T-helper 2 cell treated with Interferon-gamma antibody and Interleukin-4, amounts not matched to agents 5 μg/mL and 100 μg/mL, for 36 hours (primary cell): Measurements from ENCODE around the gene GABRE.

ENCODE experiments used
- DNase-seq: peaks from one replicate; pipeline ENCODE4 v3.0.0; 2021; ENCODE audit warnings: low spot score
- H3K27ac Mint-ChIP-seq: one replicate; pipeline ENCODE4 v1.8.0; 2021; ENCODE audit warnings: mild to moderate bottlenecking, mixed read lengths
- H3K27me3 Mint-ChIP-seq: one replicate; pipeline ENCODE4 v1.8.0; 2021; ENCODE audit warnings: low read depth, mixed read lengths
- H3K36me3 Mint-ChIP-seq: one replicate; pipeline ENCODE4 v1.8.0; 2021; ENCODE audit warnings: low read depth, mixed read lengths
- H3K4me1 Mint-ChIP-seq: one replicate; pipeline ENCODE4 v1.8.0; 2021; ENCODE audit warnings: low read depth, mixed read lengths
- H3K4me3 Mint-ChIP-seq: one replicate; pipeline ENCODE4 v1.8.0; 2022; ENCODE audit warnings: mild to moderate bottlenecking, moderate library complexity, mixed read lengths
- H3K9me3 Mint-ChIP-seq: one replicate; pipeline ENCODE4 v1.8.0; 2021; ENCODE audit warnings: mixed read lengths

The GABRE gene

DNA sequence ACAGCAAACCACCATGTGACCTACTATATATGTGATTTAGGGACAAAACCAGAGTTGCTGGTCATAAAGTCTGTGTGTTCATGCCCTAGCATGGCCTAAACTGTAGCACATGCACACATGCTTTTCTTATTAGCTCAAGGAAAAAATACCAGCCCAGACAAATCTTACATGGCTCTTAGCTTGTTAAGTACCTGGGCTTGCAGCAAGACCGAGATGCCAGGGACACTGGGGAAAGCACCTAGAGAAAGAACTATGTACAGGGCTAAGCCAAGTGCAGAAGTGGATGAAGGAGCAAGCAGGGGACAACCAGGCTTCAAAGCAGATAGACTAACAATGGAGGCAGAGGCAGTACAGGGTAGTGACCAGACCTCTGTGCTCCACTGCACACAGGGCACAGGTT, 3.4 kb upstream of the GABRE start:
- Mint-ChIP-seq H3K36me3 (no peaks in the 10 kb centered on the region), H3K9me3 (no peaks in the 10 kb centered on the region), H3K27ac (no peak overlapping the region), H3K27me3 (peaks cover 15% of the 10 kb centered on the region), H3K4me3 (no peak overlapping the region), H3K4me1 (no peaks in the 10 kb centered on the region)
- no peak for DNase-seq

DNA sequence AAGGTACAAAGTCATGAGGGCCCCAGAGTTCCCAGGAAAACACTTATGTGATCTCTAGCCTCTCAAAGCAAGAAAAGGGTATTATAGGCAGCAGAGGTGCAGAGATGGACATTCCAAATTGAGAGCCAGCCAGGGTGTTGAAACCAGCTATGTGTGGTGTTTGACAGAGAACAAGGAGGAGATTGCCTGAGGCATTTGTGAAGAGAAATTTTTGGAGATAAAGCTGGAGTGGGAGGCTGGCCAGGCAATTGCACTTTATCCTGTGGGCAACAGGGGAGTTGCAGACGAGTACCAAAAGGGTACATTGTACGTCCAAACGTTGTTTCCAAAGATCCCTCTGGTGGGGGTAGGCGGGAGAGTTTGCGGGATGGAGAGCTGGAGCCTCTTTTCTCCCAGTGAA, 2.5 kb upstream of the GABRE start:
- Mint-ChIP-seq H3K4me3 (no peak overlapping the region), H3K9me3 (no peaks in the 10 kb centered on the region), H3K27ac (no peak overlapping the region), H3K4me1 (no peaks in the 10 kb centered on the region), H3K36me3 (no peaks in the 10 kb centered on the region), H3K27me3 (peaks cover 19% of the 10 kb centered on the region)
- no peak for DNase-seq

GRCh38 chrX:151975736-151976275, 1.3 kb upstream of the GABRE start:
- Mint-ChIP-seq H3K4me1 (no peaks in the 10 kb centered on the region), H3K36me3 (no peaks in the 10 kb centered on the region), H3K9me3 (no peaks in the 10 kb centered on the region), H3K27me3 (peaks cover 19% of the 10 kb centered on the region), H3K4me3 (no peak overlapping the region), H3K27ac (no peak overlapping the region)
- DNase-seq = no peak

- no peaks in the 10 kb centered on the region for H3K4me1 Mint-ChIP-seq
- no peak for DNase-seq
- H3K9me3 Mint-ChIP-seq = no peaks in the 10 kb centered on the region
- H3K27ac Mint-ChIP-seq = no peak overlapping the region
- no peak overlapping the region for H3K4me3 Mint-ChIP-seq
- H3K36me3 Mint-ChIP-seq = no peaks in the 10 kb centered on the region
- peaks cover 19% of the 10 kb centered on the region for H3K27me3 Mint-ChIP-seq
Observed at GRCh38 chrX:151975228-151975593, 735 bp upstream of the GABRE start.

GRCh38 chrX:151973851-151974335, 583 bp downstream of the GABRE start:
- DNase-seq = no peak
- H3K27ac Mint-ChIP-seq = no peak overlapping the region
- H3K4me1 Mint-ChIP-seq = no peaks in the 10 kb centered on the region
- H3K36me3 Mint-ChIP-seq = no peaks in the 10 kb centered on the region
- no peaks in the 10 kb centered on the region for H3K9me3 Mint-ChIP-seq
- no peak overlapping the region for H3K4me3 Mint-ChIP-seq
- H3K27me3 Mint-ChIP-seq = peaks cover 19% of the 10 kb centered on the region

- no peak overlapping the region for H3K27ac Mint-ChIP-seq
- no peaks in the 10 kb centered on the region for H3K36me3 Mint-ChIP-seq
- no peaks in the 10 kb centered on the region for H3K9me3 Mint-ChIP-seq
- no peaks in the 10 kb centered on the region for H3K4me1 Mint-ChIP-seq
- no peak for DNase-seq
- no peak overlapping the region for H3K4me3 Mint-ChIP-seq
- peaks cover 19% of the 10 kb centered on the region for H3K27me3 Mint-ChIP-seq
Observed at GRCh38 chrX:151973060-151973661, 1.3 kb downstream of the GABRE start.

DNA sequence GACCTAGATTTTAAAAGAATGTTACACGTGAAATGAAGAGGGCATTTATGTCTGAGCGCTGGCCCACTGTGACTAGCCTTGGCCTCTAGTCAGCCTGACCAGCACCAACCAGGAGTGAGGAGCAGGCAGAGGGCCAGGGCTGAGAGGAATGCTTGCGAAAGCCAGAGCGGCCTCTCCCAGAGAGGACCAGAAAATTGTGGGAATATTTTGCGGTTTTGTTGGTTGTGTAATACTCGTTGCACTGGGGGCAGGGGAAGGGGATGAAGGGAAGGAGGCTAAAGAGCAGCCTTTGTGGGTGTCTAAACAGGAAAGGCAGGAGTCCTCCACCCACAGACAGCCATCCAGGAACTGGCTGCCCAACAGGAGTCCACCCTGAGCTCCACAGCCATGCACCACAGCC, 3.8 kb downstream of the GABRE start:
- H3K4me3 Mint-ChIP-seq = no peak overlapping the region
- no peaks in the 10 kb centered on the region for H3K4me1 Mint-ChIP-seq
- no peak for DNase-seq
- peaks cover 17% of the 10 kb centered on the region for H3K27me3 Mint-ChIP-seq
- H3K36me3 Mint-ChIP-seq = no peaks in the 10 kb centered on the region
- no peak overlapping the region for H3K27ac Mint-ChIP-seq
- no peaks in the 10 kb centered on the region for H3K9me3 Mint-ChIP-seq

- Mint-ChIP-seq H3K4me1 (no peaks in the 10 kb centered on the region), H3K27me3 (peaks cover 15% of the 10 kb centered on the region), H3K9me3 (no peaks in the 10 kb centered on the region)
Observed at GRCh38 chrX:151970027-151970426, 4.4 kb downstream of the GABRE start.

GRCh38 chrX:151966236-151966635, 8.2 kb downstream of the GABRE start:
- no peak for DNase-seq
- Mint-ChIP-seq H3K4me3 (no peak overlapping the region), H3K36me3 (no peaks in the 10 kb centered on the region), H3K4me1 (no peaks in the 10 kb centered on the region), H3K9me3 (no peaks in the 10 kb centered on the region), H3K27ac (no peak overlapping the region), H3K27me3 (no peaks in the 10 kb centered on the region)

More at GRCh38 chrX:151970027-151970426, 4.4 kb downstream of the GABRE start:
- H3K36me3 Mint-ChIP-seq = no peaks in the 10 kb centered on the region
- DNase-seq = no peak
- H3K27ac Mint-ChIP-seq = no peak overlapping the region
- no peak overlapping the region for H3K4me3 Mint-ChIP-seq

DNA sequence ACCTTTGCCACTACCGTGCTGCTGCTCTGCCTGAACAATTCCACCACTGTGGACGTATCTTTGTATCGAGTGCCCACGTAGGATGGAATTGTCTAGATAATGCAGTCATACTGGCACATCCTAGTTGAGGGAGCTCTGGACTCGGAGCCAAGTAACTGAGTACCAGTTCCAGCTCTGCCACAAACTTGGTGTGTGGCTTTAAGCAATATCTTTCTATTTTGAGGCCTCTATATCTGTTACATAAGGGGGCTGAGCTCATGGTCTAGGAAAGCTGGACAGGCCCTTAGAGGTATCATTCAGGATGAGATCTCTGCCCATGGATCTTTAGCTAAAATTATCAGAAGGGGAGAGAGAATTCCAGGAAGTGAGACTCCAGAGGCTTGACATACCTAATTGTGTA, 12.4 kb downstream of the GABRE start:
- no peak for DNase-seq
- H3K4me1 Mint-ChIP-seq = no peaks in the 10 kb centered on the region
- no peaks in the 10 kb centered on the region for H3K9me3 Mint-ChIP-seq
- no peak overlapping the region for H3K27ac Mint-ChIP-seq
- no peaks in the 10 kb centered on the region for H3K27me3 Mint-ChIP-seq
- no peak overlapping the region for H3K4me3 Mint-ChIP-seq
- H3K36me3 Mint-ChIP-seq = no peaks in the 10 kb centered on the region

GRCh38 chrX:151958101-151958500, 16.4 kb downstream of the GABRE start:
- Mint-ChIP-seq H3K27ac (no peak overlapping the region), H3K4me3 (no peak overlapping the region), H3K9me3 (no peaks in the 10 kb centered on the region), H3K27me3 (no peaks in the 10 kb centered on the region), H3K36me3 (no peaks in the 10 kb centered on the region), H3K4me1 (no peaks in the 10 kb centered on the region)
- no peak for DNase-seq

- Mint-ChIP-seq H3K9me3 (no peaks in the 10 kb centered on the region), H3K4me1 (no peaks in the 10 kb centered on the region), H3K4me3 (no peak overlapping the region), H3K27ac (no peak overlapping the region), H3K27me3 (no peaks in the 10 kb centered on the region), H3K36me3 (no peaks in the 10 kb centered on the region)
- DNase-seq = no peak
Observed at GRCh38 chrX:151954730-151955129, 19.7 kb downstream of the GABRE start.

GRCh38 chrX:151938172-151938571, 36.3 kb downstream of the GABRE start:
- Mint-ChIP-seq H3K9me3 (no peaks in the 10 kb centered on the region), H3K36me3 (no peaks in the 10 kb centered on the region), H3K27me3 (no peaks in the 10 kb centered on the region), H3K4me3 (no peak overlapping the region), H3K27ac (no peak overlapping the region), H3K4me1 (no peaks in the 10 kb centered on the region)
- no peak for DNase-seq

GRCh38 chrX:151935358-151935757, 39.1 kb downstream of the GABRE start:
- DNase-seq = no peak
- H3K4me1 Mint-ChIP-seq = no peaks in the 10 kb centered on the region
- no peaks in the 10 kb centered on the region for H3K27me3 Mint-ChIP-seq
- H3K27ac Mint-ChIP-seq = no peak overlapping the region
- H3K9me3 Mint-ChIP-seq = no peaks in the 10 kb centered on the region
- no peak overlapping the region for H3K4me3 Mint-ChIP-seq
- no peaks in the 10 kb centered on the region for H3K36me3 Mint-ChIP-seq

DNA sequence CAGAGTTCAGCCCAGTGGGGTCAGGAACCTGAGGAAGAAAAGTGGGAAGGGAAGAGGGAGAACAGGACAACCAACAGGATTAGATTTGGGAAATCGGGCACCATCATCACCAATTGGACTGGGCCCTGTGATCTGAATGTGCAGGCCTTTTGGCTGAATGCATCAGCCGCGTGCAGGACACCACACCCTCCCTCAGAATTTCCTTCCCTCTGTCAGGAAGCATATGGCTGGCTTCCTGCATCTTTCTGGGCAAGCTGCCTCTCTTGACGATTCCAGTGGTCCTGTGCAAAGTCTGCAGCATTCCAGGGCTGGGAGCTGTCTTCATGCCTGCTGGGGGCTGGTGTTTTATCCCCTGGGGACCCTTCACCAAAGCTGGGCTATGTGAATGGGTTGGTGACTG, 45.4 kb downstream of the GABRE start:
- H3K27me3 Mint-ChIP-seq = no peaks in the 10 kb centered on the region
- no peaks in the 10 kb centered on the region for H3K9me3 Mint-ChIP-seq
- no peaks in the 10 kb centered on the region for H3K4me1 Mint-ChIP-seq
- DNase-seq = no peak
- H3K36me3 Mint-ChIP-seq = no peaks in the 10 kb centered on the region
- H3K4me3 Mint-ChIP-seq = no peak overlapping the region
- H3K27ac Mint-ChIP-seq = no peak overlapping the region
